Hepatocyte (in vitro differentiated cells): ENCODE measurements around the gene P3R3URF.

Experiments
- CTCF ChIP-seq: fragments of 200-600 bp; sonication (generic); IDR thresholded peaks from 2 replicates; pipeline ENCODE4 v1.5.1; 2016; ENCODE audit warnings: antibody characterized with exemption, mild to moderate bottlenecking; ENCODE audit not compliant: poor library complexity
- EZH2 ChIP-seq: fragments of 200-600 bp; sonication (generic); IDR thresholded peaks from 2 replicates; pipeline ENCODE4 v1.6.1; 2016; ENCODE audit warnings: antibody characterized with exemption, mild to moderate bottlenecking, borderline replicate concordance

DNA sequence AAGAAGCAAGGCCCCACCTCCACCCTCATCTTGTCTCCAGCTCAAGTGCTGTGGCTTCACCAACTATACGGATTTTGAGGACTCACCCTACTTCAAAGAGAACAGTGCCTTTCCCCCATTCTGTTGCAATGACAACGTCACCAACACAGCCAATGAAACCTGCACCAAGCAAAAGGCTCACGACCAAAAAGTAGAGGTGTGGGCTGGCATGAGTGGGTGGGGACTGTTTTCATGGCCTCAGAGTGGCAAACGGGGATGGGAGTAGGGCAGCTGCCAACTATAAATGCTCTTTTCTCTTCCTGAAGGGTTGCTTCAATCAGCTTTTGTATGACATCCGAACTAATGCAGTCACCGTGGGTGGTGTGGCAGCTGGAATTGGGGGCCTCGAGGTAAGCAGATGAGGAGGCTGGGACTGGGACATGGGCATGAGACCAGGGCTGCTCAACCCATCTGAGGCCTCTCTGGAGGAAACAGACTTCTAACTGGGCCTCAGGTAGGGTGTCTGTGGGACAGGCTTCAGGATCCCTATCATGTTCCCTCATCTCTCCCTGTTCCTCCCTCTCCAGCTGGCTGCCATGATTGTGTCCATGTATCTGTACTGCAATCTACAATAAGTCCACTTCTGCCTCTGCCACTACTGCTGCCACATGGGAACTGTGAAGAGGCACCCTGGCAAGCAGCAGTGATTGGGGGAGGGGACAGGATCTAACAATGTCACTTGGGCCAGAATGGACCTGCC, 8.8 kb upstream of the P3R3URF start:
- no peak for TF ChIP-seq CTCF
- TF ChIP-seq EZH2: no peak
